ENCODE results near the gene NEK3. TPM values are rescaled to one million over a fixed set of nuclear protein-coding genes. Genes with fewer than 3 reads are reported as not detected.

NEK3 gene
- total RNA-seq, 2 experiments from 2014 or later, result 18.2 to 32.2 TPM

DNA sequence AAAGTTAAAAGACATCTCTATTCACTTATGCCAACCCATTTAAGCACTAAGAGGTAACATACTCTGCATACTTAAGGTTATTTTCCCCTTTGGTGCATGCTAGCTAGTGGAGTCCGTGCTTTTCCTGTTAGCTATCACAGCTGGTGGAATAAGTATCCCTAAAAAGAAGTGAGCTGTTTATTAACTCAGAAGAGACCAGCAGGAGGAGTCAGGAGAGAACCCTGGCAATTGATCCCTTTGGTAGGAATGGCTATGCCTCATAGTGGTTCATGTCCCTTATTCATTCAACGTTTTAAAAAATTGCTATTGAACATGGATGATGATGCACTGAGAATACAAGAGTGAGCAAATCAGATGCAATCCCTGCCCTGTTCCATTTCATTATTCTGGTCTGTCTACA is 18.1 kb downstream of the NEK3 start:
- peaks cover 11% of the 10 kb centered on the region; the same call in 1 of the 2 replicates for H3K36me3 ChIP-seq (ENCODE audit: insufficient read depth, low read length)
- no peak for DNase-seq (ENCODE audit: low spot score)
- no peaks in the 10 kb centered on the region for H4K20me1 ChIP-seq (ENCODE audit: insufficient read depth, low read length)
- no peak overlapping the region for H3K4me3 ChIP-seq (ENCODE audit: low read depth, low read length, poor library complexity, severe bottlenecking)
- H3K9me2 ChIP-seq (ENCODE audit: insufficient read depth, low read length), result no peaks in the 10 kb centered on the region
- H3K27ac ChIP-seq (ENCODE audit: low read depth, low read length, poor library complexity, severe bottlenecking), result no peak overlapping the region
- TF ChIP-seq, protein P1, sequence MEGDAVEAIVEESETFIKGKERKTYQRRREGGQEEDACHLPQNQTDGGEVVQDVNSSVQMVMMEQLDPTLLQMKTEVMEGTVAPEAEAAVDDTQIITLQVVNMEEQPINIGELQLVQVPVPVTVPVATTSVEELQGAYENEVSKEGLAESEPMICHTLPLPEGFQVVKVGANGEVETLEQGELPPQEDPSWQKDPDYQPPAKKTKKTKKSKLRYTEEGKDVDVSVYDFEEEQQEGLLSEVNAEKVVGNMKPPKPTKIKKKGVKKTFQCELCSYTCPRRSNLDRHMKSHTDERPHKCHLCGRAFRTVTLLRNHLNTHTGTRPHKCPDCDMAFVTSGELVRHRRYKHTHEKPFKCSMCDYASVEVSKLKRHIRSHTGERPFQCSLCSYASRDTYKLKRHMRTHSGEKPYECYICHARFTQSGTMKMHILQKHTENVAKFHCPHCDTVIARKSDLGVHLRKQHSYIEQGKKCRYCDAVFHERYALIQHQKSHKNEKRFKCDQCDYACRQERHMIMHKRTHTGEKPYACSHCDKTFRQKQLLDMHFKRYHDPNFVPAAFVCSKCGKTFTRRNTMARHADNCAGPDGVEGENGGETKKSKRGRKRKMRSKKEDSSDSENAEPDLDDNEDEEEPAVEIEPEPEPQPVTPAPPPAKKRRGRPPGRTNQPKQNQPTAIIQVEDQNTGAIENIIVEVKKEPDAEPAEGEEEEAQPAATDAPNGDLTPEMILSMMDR (conservative IDR thresholded peaks at IDR 0.05; ENCODE audit: low read length), result no peak
- TF ChIP-seq EZH2phosphoT487 (IDR thresholded peaks at IDR 0.05; ENCODE audit: borderline replicate concordance, low read depth, low read length), result no peak
- ChIA-PET POLR2A (interaction anchor here (0.5 to 1.3 kb wide), 2 partner anchors 134 to 150 kb away, joined by 3 to 5 read pairs; no protein-coding TSS in a partner anchor), CTCF (ENCODE audit: unreplicated experiment) (no interaction called here)
- H2AFZ ChIP-seq (ENCODE audit: low read length), result no peak overlapping the region
- H3K4me2 ChIP-seq (ENCODE audit: low read length), result no peak overlapping the region
- H3K79me2 ChIP-seq (ENCODE audit: insufficient read depth, low read depth, low read length), result no peaks in the 10 kb centered on the region
- intact Hi-C loops (cut with micrococcal nuclease; ENCODE audit: unreplicated experiment), result no loop called here
- BruUV-seq (replicated peaks), result no TSS peak
- H3K9me3 ChIP-seq (ENCODE audit: low read length), result no peaks in the 10 kb centered on the region
- H3K4me1 ChIP-seq (ENCODE audit: insufficient read depth, low read length, poor library complexity, severe bottlenecking), result no peaks in the 10 kb centered on the region

DNA sequence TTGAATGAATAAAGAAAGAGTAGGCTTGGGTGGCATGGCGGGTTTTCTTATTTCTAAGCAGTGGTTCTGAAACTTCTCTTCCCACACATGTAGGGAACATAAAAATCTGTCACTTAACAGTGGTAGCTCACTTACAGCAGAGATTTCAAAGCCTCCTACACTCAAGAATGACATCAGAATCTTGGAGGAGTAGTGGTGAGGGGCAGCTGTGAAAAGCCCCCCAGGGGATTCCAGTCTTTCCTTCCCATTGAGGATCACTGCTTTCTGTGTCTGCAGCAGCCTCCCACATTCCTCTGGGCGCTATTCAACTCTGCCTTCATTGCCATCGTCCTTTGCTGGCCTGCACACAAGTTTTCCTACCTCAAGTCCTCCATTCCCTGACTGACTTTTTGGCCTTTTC is 21.9 kb downstream of the NEK3 start:
- no peak overlapping the region for H3K27ac ChIP-seq (ENCODE audit: low read depth, low read length, poor library complexity, severe bottlenecking)
- peaks cover 38% of the 10 kb centered on the region; the same call in 1 of the 2 replicates for H3K36me3 ChIP-seq (ENCODE audit: insufficient read depth, low read length)
- H3K79me2 ChIP-seq (ENCODE audit: insufficient read depth, low read depth, low read length), result no peaks in the 10 kb centered on the region
- intact Hi-C loops (cut with micrococcal nuclease; ENCODE audit: unreplicated experiment), result no loop called here
- DNase-seq (ENCODE audit: low spot score), result no peak
- no peaks in the 10 kb centered on the region for H3K4me1 ChIP-seq (ENCODE audit: insufficient read depth, low read length, poor library complexity, severe bottlenecking)
- no peaks in the 10 kb centered on the region for H4K20me1 ChIP-seq (ENCODE audit: insufficient read depth, low read length)
- no TSS peak for BruUV-seq (replicated peaks)
- POLR2A ChIA-PET, result no interaction called here
- no peak overlapping the region for H3K4me3 ChIP-seq (ENCODE audit: low read depth, low read length, poor library complexity, severe bottlenecking)
- H3K4me2 ChIP-seq (ENCODE audit: low read length), result no peak overlapping the region
- H3K9me3 ChIP-seq (ENCODE audit: low read length), result no peaks in the 10 kb centered on the region
- CTCF ChIA-PET (ENCODE audit: unreplicated experiment), result no interaction called here
- no peak overlapping the region for H2AFZ ChIP-seq (ENCODE audit: low read length)
- H3K9me2 ChIP-seq (ENCODE audit: insufficient read depth, low read length), result no peaks in the 10 kb centered on the region
- TF ChIP-seq, protein P1 (conservative IDR thresholded peaks at IDR 0.05; ENCODE audit: low read length), result no peak

GRCh38 chr13:52136763-52137162 is 22.6 kb downstream of the NEK3 start:
- TF ChIP-seq, protein P1 (conservative IDR thresholded peaks at IDR 0.05; ENCODE audit: low read length), result no peak
- no peak for TF ChIP-seq EZH2phosphoT487 (IDR thresholded peaks at IDR 0.05; ENCODE audit: borderline replicate concordance, low read depth, low read length)
- Histone ChIP-seq H3K4me2 (ENCODE audit: low read length) (no peak overlapping the region), H4K20me1 (ENCODE audit: insufficient read depth, low read length) (no peaks in the 10 kb centered on the region), H3K79me2 (ENCODE audit: insufficient read depth, low read depth, low read length) (no peaks in the 10 kb centered on the region), H3K4me1 (ENCODE audit: insufficient read depth, low read length, poor library complexity, severe bottlenecking) (no peaks in the 10 kb centered on the region), H3K9me3 (ENCODE audit: low read length) (no peaks in the 10 kb centered on the region), H3K4me3 (ENCODE audit: low read depth, low read length, poor library complexity, severe bottlenecking) (no peak overlapping the region), H3K36me3 (ENCODE audit: insufficient read depth, low read length) (peaks cover 45% of the 10 kb centered on the region; the same call in 1 of the 2 replicates), H3K9me2 (ENCODE audit: insufficient read depth, low read length) (no peaks in the 10 kb centered on the region), H2AFZ (ENCODE audit: low read length) (no peak overlapping the region), H3K27ac (ENCODE audit: low read depth, low read length, poor library complexity, severe bottlenecking) (no peak overlapping the region)
- no TSS peak for BruUV-seq (replicated peaks)
- DNase-seq (ENCODE audit: low spot score), result no peak
- intact Hi-C loops (cut with micrococcal nuclease; ENCODE audit: unreplicated experiment), result no loop called here
- CTCF ChIA-PET (ENCODE audit: unreplicated experiment), result no interaction called here
- POLR2A ChIA-PET, result no interaction called here
